Ramos (cell line): ENCODE data around the gene WDR4.

Experiments used
- in situ Hi-C: fragments of 300-500 bp; cut with MboI; formaldehyde crosslinking; loops from one replicate; pipeline ENCODE4 v1.14.3; 2022; ENCODE audit warnings: low sequenced_read_pairs; ENCODE audit not compliant: unreplicated experiment

Gene WDR4

GRCh38 chr21:42843056-42843455, 36.3 kb downstream of the WDR4 start:
- in situ Hi-C loops = loop anchor here (25.0 kb wide), 1 partner anchor 531 kb away; the partner anchor contains the start of gene TFF3

GRCh38 chr21:42841916-42842655, 37.3 kb downstream of the WDR4 start:
- in situ Hi-C loops = loop anchor here (25.0 kb wide), 1 partner anchor 530 kb away; the partner anchor contains the start of gene TFF3

- in situ Hi-C loops = loop anchor here (25.0 kb wide), 1 partner anchor 529 kb away; the partner anchor contains the start of gene TFF3
These were observed 38.0 kb downstream of the WDR4 start for GRCh38 chr21:42841156-42841915.

- in situ Hi-C loops = loop anchor here (25.0 kb wide), 1 partner anchor 528 kb away; the partner anchor contains the start of gene TFF3
These were observed 38.8 kb downstream of the WDR4 start for GRCh38 chr21:42840411-42841155.

- in situ Hi-C loops = loop anchor here (25.0 kb wide), 1 partner anchor 527 kb away; the partner anchor contains the start of gene TFF3
These were observed 39.8 kb downstream of the WDR4 start for GRCh38 chr21:42839271-42840231.

GRCh38 chr21:42838212-42838690, 41.1 kb downstream of the WDR4 start:
- in situ Hi-C loops = loop anchor here (25.0 kb wide), 1 partner anchor 526 kb away; the partner anchor contains the start of gene TFF3

- in situ Hi-C loops = loop anchor here (25.0 kb wide), 1 partner anchor 525 kb away; the partner anchor contains the start of gene TFF3
These were observed 41.7 kb downstream of the WDR4 start for GRCh38 chr21:42837421-42838211.

GRCh38 chr21:42836767-42837301, 42.5 kb downstream of the WDR4 start:
- in situ Hi-C loops = loop anchor here (25.0 kb wide), 1 partner anchor 525 kb away; the partner anchor contains the start of gene TFF3

- in situ Hi-C loops = loop anchor here (25.0 kb wide), 1 partner anchor 524 kb away; the partner anchor contains the start of gene TFF3
These were observed 43.0 kb downstream of the WDR4 start for GRCh38 chr21:42836402-42836666.

GRCh38 chr21:42835611-42836401, 43.5 kb downstream of the WDR4 start:
- in situ Hi-C loops = loop anchor here (25.0 kb wide), 1 partner anchor 524 kb away; the partner anchor contains the start of gene TFF3

- in situ Hi-C loops = loop anchor here (25.0 kb wide), 1 partner anchor 523 kb away; the partner anchor contains the start of gene TFF3
These were observed 44.1 kb downstream of the WDR4 start for GRCh38 chr21:42835211-42835610.

GRCh38 chr21:42834726-42835191, 44.6 kb downstream of the WDR4 start:
- in situ Hi-C loops = loop anchor here (25.0 kb wide), 1 partner anchor 522 kb away; the partner anchor contains the start of gene TFF3

GRCh38 chr21:42833859-42834725, 45.2 kb downstream of the WDR4 start:
- in situ Hi-C loops = loop anchor here (25.0 kb wide), 1 partner anchor 522 kb away; the partner anchor contains the start of gene TFF3

GRCh38 chr21:42833439-42833815, 45.9 kb downstream of the WDR4 start:
- in situ Hi-C loops = loop anchor here (25.0 kb wide), 1 partner anchor 521 kb away; the partner anchor contains the start of gene TFF3

GRCh38 chr21:42832321-42832630, 47.1 kb downstream of the WDR4 start:
- in situ Hi-C loops = loop anchor here (25.0 kb wide), 1 partner anchor 520 kb away; the partner anchor contains the start of gene TFF3
